Adrenal gland (tissue), 12 donors: ENCODE results near the gene CDK2AP2. TPM values are rescaled to one million over a fixed set of nuclear protein-coding genes. Genes with fewer than 3 reads are reported as not detected.

Experiments
- DNase-seq, 7 donors: peaks; one replicate each; pipeline ENCODE4 v3.0.0-alpha.2; 2019 to 2020
- H3K27ac ChIP-seq, 5 donors: fragments of 200-600 bp; sonication (generic) in 4 of 5; 1 replicate in 3 of 5; 2 replicates in 2 of 5; pipeline versions ENCODE4 v1.5.1 to v1.8.0; 2016 to 2020; ENCODE audit warnings: mild to moderate bottlenecking in 1 of 5
- H3K27me3 ChIP-seq: fragments of 200-600 bp; 2 replicates; pipeline ENCODE4 v1.8.0; 2021
- H3K36me3 ChIP-seq, 2 donors: fragments of 200-600 bp; replicated peaks in 1 of 2; 1 replicate in 1 of 2; 2 replicates in 1 of 2; pipeline versions ENCODE4 v1.5.1 to v1.8.0; 2018 to 2022
- H3K4me1 ChIP-seq, 2 donors: fragments of 200-600 bp; replicated peaks in 1 of 2; 1 replicate in 1 of 2; 2 replicates in 1 of 2; pipeline versions ENCODE4 v1.5.1 to v1.8.0; 2018 to 2021
- H3K4me3 ChIP-seq, 4 donors: fragments of 200-600 bp; sonication (generic) in 3 of 4; one replicate each; pipeline ENCODE4 v1.5.1; 2016 to 2018
- H3K9me3 ChIP-seq, 3 donors: fragments of 200-600 bp; sonication (generic) in 1 of 3; replicated peaks in 1 of 3; 1 replicate in 2 of 3; 2 replicates in 1 of 3; pipeline versions ENCODE4 v1.5.1 to v1.8.0; 2016 to 2021
- CTCF ChIP-seq, 6 experiments: fragments of 450-650 bp in 4 of 6; fragments of 200-600 bp in 2 of 6; sonication (generic) in 1 of 6; IDR thresholded peaks; 1 replicate in 5 of 6; 2 replicates in 1 of 6; pipeline versions ENCODE4 v1.5.1 to v1.8.0; 2016 to 2021; ENCODE audit warnings: antibody characterized with exemption in 6 of 6, mild to moderate bottlenecking in 2 of 6, moderate library complexity in 1 of 6
- POLR2A ChIP-seq, 2 donors: fragments of 450-650 bp; IDR thresholded peaks; one replicate each; pipeline ENCODE4 v1.6.1; 2017; ENCODE audit warnings: antibody characterized with exemption in 2 of 2, mild to moderate bottlenecking in 2 of 2, moderate library complexity in 1 of 2
- WGBS, 4 donors: extraction: QIAGEN DNeasy Blood & Tissue Kit in 2 of 4; methylation state at CpG; one replicate each; pipeline versions ENCODE4 v1.1.5 to v1.1.7; 2013 to 2017; 5-methylcytosine and 5-hydroxymethylcytosine counted together
- intact Hi-C, 2 donors: fragments of 100-400 bp; cut with DNase I; formaldehyde crosslinking; loops; one replicate each; pipeline versions ENCODE4 v1.14.1 to v1.15.0; 2022 to 2023
- polyA plus RNA-seq, 3 donors: library from polyadenylated mRNA; stranded (reverse); fragments of 200-250 nt in 2 of 3; fragments of 350-450 nt in 1 of 3; fragmentation: Illumina TruSeq in 1 of 3; extraction: RNeasy Lipid Tissue Mini Kit (QIAGEN cat#74804) in 1 of 3; gene quantifications; one replicate each; pipeline ENCODE4 v1.2.3, GENCODE V29; 2013 to 2014
- total RNA-seq, 9 donors: library from RNA; depleted of rRNA in 4 of 9; stranded (reverse); fragments of >200 nt in 4 of 9; fragments of 120-200 nt in 1 of 9; fragmentation: NEBNext Ultra II Directional in 1 of 9; extraction: Animal tissue kit (Norgen Biotek cat#: 25700) in 1 of 9; gene quantifications; one replicate each; pipeline versions ENCODE4 v1.1.0 to v1.2.4, GENCODE V29; 2013 to 2023
- donor health status: healthy with polysubstance abuse.
- donor health status: Bipolar disorder and iron deficiency.
- donor health status: DM: yes; HTN: yes; CAD: no.
- donor health status: DM: no; HTN: no; CAD: no.
- donor health status: DM: no; HTN: no; CAD: no.
- donor health status: DM: yes; HTN: yes; CAD: no.

Gene CDK2AP2
- total and polyA plus RNA-seq, 12 donors: 34.0 to 218 (median 58.8) TPM

DNA sequence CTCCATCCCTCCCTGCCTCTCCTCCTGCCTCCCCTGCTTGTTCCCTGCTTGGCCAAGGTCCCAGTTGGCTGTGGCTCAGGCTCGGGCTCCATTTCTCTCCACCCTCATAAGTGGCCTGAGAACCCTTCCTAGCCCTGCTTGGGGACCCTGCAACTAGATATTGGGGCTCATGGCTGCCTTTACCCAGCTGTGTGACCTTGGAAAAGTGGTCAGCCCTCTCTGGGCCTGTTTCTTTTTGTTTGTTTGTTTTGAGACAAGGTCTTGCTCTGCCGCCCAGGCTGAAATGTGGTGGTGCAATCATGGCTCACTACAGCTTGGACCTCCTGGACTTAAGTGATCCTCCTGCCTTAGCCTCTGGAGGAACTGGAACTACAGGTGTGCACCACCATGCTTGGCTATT, 35.6 kb upstream of the CDK2AP2 start:
- no peaks in the 10 kb centered on the region for H3K9me3 ChIP-seq
- intact Hi-C loops: no loop called here
- no peaks in the 10 kb centered on the region for H3K27me3 ChIP-seq
- no peak overlapping the region for H3K4me3 ChIP-seq
- TF ChIP-seq POLR2A (IDR thresholded peaks at IDR 0.05): no peak
- TF ChIP-seq CTCF (IDR thresholded peaks at IDR 0.05): no peak
- no peak for DNase-seq
- no peak overlapping the region for H3K27ac ChIP-seq
- no peaks in the 10 kb centered on the region for H3K4me1 ChIP-seq
- 50 to 67% (median 52%) methylated on average over 2 of the region's 2 CpGs for WGBS, 4 donors
- no peaks in the 10 kb centered on the region for H3K36me3 ChIP-seq

GRCh38 chr11:67542971-67543370, 35.0 kb upstream of the CDK2AP2 start:
- Histone ChIP-seq H3K27ac (no peak overlapping the region), H3K4me1 (no peaks in the 10 kb centered on the region), H3K4me3 (no peak overlapping the region), H3K36me3 (no peaks in the 10 kb centered on the region), H3K27me3 (no peaks in the 10 kb centered on the region), H3K9me3 (no peaks in the 10 kb centered on the region)
- DNase-seq: no peak
- 71 to 90% (median 78%) methylated on average over 5 to 7 of the region's 7 CpGs for WGBS, 4 donors
- TF ChIP-seq POLR2A (IDR thresholded peaks at IDR 0.05): no peak
- TF ChIP-seq CTCF (IDR thresholded peaks at IDR 0.05): no peak
- intact Hi-C loops: no loop called here

GRCh38 chr11:67542169-67542568, 34.2 kb upstream of the CDK2AP2 start:
- 64 to 87% (median 74%) methylated on average over 3 of the region's 3 CpGs for WGBS, 4 donors
- Histone ChIP-seq H3K27me3 (no peaks in the 10 kb centered on the region), H3K36me3 (no peaks in the 10 kb centered on the region), H3K27ac (no peak overlapping the region), H3K4me3 (no peak overlapping the region), H3K9me3 (no peaks in the 10 kb centered on the region), H3K4me1 (no peaks in the 10 kb centered on the region)
- TF ChIP-seq POLR2A (IDR thresholded peaks at IDR 0.05) (no peak), CTCF (IDR thresholded peaks at IDR 0.05) (no peak)
- DNase-seq: no peak
- intact Hi-C loops: no loop called here

- intact Hi-C loops: no loop called here
- no peak for TF ChIP-seq POLR2A (IDR thresholded peaks at IDR 0.05)
- no peak for TF ChIP-seq CTCF (IDR thresholded peaks at IDR 0.05)
- H3K36me3 ChIP-seq: no peaks in the 10 kb centered on the region
- H3K9me3 ChIP-seq: no peaks in the 10 kb centered on the region
- no peak overlapping the region for H3K27ac ChIP-seq
- no peaks in the 10 kb centered on the region for H3K4me1 ChIP-seq
- no peak overlapping the region for H3K4me3 ChIP-seq
- no peaks in the 10 kb centered on the region for H3K27me3 ChIP-seq
- DNase-seq: no peak
- 75 to 89% (median 85%) methylated on average over 3 to 6 of the region's 6 CpGs; no CpG with 5 or more reads in 1 of the 4 donors for WGBS, 4 donors
Measured at GRCh38 chr11:67541198-67541597, 33.2 kb upstream of the CDK2AP2 start.
